Stomach (tissue), 4 donors: ENCODE data around the gene TM6SF1.

Experiments used
- EP300 ChIP-seq: sonication (generic); formaldehyde crosslinking; IDR thresholded peaks from one replicate; pipeline ENCODE4 v1.6.1; 2017; ENCODE audit warnings: antibody characterized with exemption
- POLR2A ChIP-seq, 4 donors: fragments of 450-650 bp; IDR thresholded peaks; one replicate each; pipeline ENCODE4 v1.6.1; 2016; ENCODE audit warnings: antibody characterized with exemption in 4 of 4, control low read depth in 2 of 4, mild to moderate bottlenecking in 1 of 4, moderate library complexity in 1 of 4
- POLR2AphosphoS5 ChIP-seq, 3 donors: sonication (generic); formaldehyde crosslinking; IDR thresholded peaks; one replicate each; pipeline ENCODE4 v1.6.1; 2016; ENCODE audit warnings: antibody characterized with exemption in 3 of 3
- TF ChIP-seq, protein P1 (sequence below), 7 experiments: fragments of 450-650 bp in 4 of 7; fragments of 200-600 bp in 3 of 7; sonication (generic) in 3 of 7; IDR thresholded peaks; one replicate each; pipeline ENCODE4 v1.5.1; 2016 to 2019; ENCODE audit warnings: antibody characterized with exemption in 7 of 7, control low read depth in 2 of 7, mild to moderate bottlenecking in 1 of 7

DNA sequence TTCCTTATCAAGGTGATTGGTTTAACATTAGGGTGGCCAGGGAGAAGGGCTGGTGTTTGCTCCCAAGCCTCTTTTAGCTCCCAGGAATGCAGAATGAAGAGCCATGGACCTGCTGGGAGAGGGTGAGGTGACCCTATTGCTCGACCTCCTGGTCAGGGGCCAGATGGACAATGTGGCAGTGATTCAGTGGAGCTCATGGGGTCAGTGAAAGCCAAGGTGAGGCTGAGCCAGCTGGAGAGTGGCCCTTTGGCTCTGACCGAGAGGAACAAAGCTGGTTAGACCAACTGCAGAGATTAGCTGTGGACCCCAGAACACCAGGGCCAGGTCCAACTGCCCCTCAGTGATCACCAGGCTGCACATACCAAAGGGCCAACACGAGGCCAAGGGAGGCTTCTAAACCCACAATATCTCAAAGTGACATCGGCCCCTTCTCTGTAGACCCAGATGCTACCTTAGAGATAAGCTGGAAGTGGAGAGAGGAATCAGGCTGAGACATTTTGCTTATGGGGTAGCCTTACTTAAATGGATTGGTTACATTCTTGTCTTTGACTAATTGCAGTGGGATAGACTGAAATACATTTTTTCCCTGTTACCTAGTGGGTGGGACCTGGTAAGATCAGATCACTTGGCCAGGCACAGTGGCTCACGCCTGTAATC lies 24.6 kb upstream of the TM6SF1 start:
- no peak for TF ChIP-seq EP300
- TF ChIP-seq, protein P1, sequence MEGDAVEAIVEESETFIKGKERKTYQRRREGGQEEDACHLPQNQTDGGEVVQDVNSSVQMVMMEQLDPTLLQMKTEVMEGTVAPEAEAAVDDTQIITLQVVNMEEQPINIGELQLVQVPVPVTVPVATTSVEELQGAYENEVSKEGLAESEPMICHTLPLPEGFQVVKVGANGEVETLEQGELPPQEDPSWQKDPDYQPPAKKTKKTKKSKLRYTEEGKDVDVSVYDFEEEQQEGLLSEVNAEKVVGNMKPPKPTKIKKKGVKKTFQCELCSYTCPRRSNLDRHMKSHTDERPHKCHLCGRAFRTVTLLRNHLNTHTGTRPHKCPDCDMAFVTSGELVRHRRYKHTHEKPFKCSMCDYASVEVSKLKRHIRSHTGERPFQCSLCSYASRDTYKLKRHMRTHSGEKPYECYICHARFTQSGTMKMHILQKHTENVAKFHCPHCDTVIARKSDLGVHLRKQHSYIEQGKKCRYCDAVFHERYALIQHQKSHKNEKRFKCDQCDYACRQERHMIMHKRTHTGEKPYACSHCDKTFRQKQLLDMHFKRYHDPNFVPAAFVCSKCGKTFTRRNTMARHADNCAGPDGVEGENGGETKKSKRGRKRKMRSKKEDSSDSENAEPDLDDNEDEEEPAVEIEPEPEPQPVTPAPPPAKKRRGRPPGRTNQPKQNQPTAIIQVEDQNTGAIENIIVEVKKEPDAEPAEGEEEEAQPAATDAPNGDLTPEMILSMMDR (IDR thresholded peaks at IDR 0.05) = no peak
- no peak for TF ChIP-seq POLR2AphosphoS5 (IDR thresholded peaks at IDR 0.05)
- TF ChIP-seq POLR2A (IDR thresholded peaks at IDR 0.05) = no peak
